Activated CD4-positive, CD25-positive, alpha-beta regulatory T cell treated with anti-CD3 and anti-CD28 coated beads, Interleukin-2, amount 50 U/mL, for 24 hours (primary cell): Measurements from ENCODE around the gene PLSCR4.
"Not testable (repeated sequence)": the region's sequence is repeated elsewhere in the genome, so short reads cannot be mapped to it uniquely, and the experiment has no call there.

Source experiments
- ATAC-seq, 2 donors: fragments of 150-1000 bp; cut with Tn5 transposase; one replicate each; pipeline ENCODE4 v1.10.0; 2021; ENCODE audit warnings: mild to moderate bottlenecking in 1 of 2, moderate library complexity in 1 of 2

The PLSCR4 gene

DNA sequence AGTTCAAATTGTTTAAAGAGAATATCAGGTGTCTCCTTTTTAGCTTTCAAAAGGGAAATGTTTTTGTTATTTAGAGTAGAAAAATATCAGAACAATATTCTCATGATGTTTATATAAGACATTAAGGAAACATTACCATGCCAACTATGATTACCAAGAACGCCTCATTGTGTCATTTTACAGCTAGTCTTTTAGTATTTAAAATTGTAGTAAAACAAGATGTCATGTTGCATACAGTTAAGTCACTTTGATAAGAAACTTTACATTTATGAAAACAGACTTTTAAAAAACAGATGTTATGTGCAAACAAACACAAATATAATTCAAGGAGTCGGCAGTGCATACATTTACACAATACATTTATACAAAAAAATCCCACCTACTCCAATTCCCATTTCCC, 4.4 kb downstream of the PLSCR4 start:
- no peak for ATAC-seq

DNA sequence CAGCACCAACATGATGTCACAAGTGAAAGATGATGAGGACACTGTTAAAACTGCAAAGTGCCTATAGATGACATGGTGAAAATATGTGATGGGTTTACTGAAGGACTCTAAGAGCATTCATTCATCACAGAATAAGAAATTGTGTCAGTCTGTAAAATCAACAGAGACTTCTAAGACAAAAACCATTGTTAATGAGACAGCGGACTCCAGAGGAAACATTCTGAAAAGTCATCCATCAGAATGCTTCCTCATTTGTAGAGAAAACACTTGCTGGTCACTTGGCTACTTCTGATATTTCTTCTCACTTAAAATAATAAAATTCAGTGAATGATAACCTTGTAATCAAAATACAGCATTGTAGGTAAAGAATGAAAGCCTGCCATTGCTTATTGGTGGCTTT, 7.3 kb downstream of the PLSCR4 start:
- no peak for ATAC-seq

DNA sequence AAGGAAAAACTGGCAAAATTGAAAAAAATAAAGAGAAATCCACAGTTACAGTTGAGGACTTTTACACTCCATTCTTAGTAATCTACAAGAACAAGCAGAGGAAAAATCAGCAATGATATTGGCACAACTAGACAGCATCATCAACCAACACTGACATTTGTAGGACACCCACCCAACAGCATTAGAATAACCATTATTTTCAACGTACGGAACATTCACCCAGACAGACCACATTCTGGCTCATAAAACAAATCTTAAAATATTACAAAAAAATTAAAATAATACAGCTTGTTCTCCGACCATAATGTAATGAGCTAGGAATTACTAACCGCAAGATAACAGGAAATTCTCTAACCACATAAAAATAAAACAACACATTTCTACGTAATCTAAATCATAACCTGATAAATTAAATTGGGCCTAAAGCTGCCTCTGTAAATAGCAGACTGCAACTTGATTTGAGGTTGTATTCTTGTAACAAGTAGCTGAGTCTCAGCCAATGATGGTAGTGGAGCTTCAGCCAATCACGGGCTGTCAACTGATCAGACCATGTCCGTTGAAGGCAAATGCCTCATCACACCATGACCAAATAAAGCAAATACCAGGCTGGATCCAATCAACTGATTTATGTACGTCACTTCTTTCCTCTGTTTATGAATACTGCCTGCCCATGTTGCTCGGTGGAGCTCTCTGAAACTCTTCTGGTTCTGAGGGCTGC, 9.2 kb downstream of the PLSCR4 start:
- ATAC-seq: no peak

DNA sequence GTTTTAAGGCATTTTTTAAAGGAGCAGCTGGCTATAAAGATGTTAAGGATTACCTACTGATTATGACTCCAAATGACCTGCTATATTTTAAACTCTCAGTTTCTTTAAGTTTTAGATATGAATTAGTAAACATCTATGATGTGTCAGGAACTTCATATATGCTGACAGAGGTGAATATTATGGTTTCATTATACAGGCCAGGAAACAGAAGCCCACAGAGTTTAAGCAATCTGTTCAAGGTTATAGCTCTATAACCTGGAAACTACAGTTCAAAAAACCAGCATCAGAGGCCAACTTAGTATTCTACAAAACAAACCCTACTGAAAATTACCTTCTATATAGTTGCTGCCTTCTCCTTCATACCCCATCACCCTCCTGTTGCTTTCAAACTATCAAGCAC, 17.4 kb downstream of the PLSCR4 start:
- no peak for ATAC-seq

DNA sequence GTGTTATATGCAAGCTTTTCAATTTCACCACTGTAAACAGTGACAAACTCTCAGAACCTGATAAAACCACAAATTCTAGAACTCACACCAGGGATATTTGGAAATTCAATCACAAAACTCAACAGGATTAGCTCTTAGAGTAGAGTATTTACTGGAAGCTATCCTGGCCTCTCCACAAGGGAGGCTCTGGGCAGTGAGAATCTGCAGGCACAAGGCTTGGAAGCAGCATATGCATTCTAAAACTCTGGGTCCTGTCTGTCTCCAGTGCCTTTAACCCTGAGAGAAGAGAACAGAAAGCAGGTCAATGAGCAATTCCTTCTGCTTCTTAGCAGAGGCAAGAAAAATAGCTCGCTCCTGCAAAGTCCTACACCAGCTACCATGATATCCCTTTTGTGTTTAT, 23.4 kb downstream of the PLSCR4 start:
- ATAC-seq: no peak

DNA sequence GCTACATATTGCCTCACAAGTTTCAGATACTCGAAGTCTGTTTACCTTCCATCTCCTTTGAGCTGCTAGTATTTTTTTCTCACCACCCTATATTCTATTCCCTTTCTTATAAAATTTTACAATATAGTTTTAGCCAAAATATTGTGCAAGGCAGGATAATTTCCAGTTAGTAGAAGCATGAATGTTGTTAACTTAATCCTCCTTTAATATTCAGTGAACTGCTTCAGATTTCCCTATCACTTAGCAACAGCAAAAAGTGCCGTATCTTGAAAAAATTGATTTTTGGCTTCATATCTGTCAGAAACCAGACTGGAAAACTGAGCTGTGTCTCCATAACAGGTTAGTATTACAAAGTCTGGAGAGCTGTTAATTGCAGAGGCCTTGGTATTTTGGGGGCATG, 24.0 kb downstream of the PLSCR4 start:
- ATAC-seq: no peak

DNA sequence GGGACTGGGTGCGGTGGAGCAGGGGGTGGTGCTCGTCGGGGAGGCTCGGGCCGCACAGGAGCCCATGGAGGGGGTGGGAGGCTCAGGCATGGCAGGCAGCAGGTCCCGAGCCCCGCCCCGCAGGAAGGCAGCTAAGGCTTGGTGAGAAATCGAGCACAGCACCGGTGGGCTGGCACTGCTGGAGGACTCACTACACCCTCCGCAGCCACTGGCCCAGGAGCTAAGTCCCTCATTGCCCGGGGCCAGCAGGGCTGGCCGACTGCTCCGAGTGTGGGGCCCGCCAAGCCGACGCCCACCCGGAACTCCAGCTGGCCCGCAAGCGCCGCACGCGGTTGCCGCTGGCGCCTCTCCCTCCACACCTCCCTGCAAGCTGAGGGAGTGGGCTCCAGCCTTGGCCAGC, 25.4 kb downstream of the PLSCR4 start:
- not testable (repeated sequence) for ATAC-seq

DNA sequence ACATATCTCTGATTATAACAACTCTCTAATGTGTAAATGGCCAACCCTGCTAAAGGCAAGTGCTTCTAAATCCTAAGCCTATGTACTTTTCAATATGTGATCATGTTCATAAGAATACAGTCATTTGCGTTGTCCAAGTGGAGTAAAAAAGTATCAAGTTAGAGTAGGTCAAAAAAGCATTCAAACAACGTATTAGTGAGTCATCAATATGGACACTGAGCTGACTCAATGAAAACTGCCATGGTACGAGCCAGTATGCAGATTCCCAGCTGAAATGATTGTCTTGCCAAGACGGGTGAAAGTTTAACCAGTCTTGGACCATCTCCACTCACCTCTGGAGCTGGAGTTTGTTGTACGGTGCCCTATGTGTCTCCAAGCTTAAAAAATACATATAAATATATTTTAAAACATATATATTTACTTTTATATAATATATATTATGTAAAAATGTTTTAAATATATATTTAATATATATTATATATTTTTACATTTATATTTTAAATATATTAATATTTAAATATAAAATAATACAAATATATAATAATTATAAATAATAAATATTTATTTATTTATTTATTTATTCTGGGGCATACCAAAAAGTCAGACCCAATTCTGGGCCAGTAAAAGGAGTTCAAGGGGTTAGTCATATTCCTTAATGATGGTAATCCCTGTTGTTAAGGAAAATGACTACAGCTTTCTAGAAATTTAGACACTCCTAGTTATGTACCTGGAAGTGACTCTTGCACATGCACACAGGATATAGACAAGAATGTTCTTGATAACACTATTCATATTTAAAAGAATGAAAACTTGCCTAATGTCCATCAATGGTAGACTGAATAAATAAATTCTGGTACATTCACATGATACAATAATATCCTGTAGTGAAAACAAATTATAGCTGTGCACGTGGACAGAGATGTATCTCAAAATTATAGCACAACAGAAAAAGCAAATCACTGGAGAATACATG, 27.2 kb downstream of the PLSCR4 start:
- ATAC-seq: no peak

DNA sequence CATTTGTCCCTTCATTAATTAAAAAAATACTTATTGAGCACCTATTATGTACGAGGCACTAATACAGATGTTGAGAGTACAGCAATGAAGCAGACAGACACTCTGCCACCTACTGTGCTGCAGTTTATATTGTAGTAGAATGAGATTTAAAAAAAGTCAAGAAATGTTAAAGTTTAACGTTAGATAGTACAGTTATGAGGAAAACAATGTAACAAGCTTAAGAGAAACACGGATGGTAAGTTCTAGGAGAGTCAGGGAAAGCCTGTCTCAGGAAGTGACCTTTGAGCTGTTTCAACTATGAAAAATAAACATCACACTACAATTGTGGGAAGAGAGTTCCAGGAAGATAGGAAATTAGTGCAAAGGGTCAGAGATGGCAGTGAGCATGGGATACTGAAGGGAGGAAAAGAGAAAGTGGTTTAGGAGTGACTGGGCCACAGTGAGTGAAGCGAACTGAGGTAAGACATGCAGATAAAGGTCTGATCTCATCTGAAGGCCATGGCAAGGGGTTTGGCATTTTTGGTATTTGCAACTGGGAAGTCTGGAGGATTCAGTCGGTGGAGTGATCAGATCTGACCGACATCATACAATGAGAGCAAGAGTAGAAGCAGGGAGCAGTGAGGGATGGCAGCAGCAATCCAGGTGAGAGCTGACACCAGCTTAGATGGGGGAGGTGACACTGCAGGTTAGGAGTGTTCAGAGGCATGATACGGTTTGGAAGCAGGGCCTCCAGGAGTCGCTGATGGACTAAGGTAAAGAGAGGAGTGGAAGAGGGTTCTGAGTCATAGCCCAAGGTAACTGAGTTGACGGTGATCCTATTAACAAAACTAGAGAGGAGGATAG, 28.5 kb downstream of the PLSCR4 start:
- no peak for ATAC-seq

DNA sequence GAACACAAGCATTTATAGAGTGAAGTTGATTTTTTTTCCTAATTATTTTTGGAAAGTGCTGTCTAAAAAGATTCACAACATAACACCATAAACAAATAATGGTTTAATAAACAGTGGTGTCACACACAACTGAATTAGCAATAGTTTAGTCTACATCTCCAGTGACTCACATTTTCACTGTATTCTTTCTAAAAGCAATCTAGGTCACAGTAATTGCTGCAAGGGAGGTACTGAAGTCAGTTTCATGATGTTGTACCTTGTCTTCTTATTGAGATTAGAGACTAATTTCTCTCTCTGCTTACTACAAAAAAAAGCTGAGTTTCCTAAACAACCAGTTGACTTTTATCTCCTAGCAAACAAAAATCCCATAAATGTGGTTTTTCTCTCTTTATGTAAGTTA, 29.6 kb downstream of the PLSCR4 start:
- ATAC-seq: no peak

DNA sequence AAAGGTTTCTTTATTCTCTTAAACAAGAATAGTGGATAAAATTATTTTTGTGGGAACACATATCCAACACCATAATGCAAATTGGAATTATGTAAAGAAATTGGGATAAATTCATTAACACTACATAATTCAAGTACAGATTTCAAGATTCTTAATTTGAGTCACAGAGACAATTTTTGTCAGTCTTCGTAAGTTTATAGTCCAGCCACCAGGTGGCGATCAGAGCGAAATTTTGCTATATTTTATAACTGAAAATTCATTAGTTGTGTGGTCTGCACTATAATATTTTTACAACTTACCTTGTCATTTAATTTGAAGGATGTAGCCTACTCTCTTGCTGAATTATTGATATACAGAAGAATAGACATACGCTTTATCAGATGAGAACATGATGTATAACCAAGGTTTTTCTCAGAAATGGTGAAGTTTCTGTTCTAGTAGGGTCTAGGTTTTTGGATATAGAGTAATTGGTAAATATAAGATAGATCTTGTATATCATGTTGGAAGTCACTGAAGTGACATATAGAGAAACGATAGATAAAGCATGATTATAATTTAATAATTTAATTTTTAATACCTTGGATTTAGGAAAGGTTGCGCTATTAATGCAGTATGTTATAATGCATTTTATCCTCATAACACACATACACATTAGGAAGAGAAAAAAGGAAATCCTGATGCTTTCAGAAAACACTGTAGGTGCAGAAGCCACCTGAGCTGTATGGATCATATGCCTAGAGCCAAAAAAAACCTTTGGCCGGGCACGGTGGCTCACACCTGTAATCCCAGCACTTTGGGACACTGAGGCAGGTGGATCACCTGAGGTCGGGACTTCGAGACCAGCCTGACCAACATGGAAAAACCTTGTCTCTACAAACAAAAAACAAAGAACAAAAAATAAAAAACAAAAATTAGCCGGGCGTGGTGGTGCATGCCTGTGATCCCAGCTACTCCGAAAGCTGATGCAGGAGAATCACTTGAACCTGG, 31.7 kb downstream of the PLSCR4 start:
- ATAC-seq: no peak

DNA sequence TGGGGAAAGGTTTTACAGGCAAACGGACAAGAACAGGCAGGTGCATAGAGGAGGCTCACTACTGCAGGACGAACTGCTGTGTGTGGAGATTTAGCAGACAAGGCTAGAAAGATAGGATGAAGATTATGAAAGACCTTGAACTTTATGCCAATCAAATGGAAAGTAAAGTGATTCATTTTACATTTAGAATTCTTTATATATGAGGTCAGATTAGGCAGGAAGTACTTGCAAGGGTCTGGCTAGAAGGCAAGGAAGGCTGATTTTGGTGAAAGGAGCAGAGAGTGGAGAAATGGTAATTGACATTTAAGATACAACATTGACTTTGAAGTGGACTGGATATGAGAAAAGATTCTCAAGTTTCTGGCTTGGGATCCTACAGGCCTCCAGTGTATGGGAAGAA, 33.6 kb downstream of the PLSCR4 start:
- no peak for ATAC-seq

DNA sequence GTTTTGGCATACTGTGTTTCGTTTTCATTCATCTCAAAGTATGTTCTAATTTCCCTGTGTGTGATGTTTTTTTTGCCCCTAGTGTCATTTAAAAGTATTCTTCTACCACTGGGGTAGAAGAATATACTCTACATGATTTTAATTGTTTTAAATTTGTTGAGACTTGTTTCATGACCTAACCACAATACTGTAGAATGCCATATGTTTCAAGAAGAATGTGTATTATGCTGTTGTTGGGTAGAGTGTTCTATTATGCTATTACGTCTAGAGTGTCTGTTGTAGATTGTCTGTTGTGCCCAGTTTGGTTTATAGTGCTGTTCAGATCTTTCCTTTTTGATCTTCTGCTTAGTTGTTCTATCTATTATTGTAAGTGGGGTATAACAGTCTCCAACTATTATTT, 36.4 kb downstream of the PLSCR4 start:
- no peak for ATAC-seq

DNA sequence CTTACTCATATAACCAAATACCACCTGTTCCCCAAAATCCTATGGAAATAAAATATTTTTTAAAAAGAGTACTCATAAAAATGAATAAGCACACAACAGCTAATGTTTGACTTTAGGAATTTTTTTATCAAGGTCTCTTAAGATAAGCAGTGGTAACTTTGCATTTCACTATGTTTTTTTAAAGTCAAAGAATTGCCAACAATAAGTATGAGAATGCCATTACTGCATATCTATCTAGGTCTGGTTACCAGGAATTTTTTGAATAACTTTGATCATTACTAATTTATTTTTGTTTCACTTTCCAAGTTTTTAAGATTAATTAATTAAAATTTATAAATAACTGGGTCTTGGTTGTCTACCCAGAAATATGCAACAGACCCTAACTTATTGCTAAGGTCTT, 41.5 kb downstream of the PLSCR4 start:
- no peak for ATAC-seq

DNA sequence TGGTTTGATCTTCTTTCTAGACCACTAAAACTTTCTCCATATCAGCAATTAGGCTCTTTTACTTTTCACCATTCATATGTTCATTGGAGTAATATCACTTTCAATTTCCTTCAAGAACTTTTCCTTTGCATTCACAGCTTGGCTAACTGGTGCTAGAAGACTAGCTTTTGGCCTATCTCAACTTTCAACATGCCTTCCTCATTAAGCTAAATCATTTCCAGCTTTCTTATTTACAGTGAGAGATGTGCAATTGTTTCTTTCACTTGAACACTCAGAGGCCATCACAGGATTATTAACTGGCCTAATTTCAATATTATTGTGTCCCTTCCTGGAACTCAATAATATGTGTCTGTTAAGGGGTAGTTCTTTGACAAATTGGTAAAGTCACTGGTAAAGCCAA, 47.1 kb downstream of the PLSCR4 start:
- no peak for ATAC-seq

DNA sequence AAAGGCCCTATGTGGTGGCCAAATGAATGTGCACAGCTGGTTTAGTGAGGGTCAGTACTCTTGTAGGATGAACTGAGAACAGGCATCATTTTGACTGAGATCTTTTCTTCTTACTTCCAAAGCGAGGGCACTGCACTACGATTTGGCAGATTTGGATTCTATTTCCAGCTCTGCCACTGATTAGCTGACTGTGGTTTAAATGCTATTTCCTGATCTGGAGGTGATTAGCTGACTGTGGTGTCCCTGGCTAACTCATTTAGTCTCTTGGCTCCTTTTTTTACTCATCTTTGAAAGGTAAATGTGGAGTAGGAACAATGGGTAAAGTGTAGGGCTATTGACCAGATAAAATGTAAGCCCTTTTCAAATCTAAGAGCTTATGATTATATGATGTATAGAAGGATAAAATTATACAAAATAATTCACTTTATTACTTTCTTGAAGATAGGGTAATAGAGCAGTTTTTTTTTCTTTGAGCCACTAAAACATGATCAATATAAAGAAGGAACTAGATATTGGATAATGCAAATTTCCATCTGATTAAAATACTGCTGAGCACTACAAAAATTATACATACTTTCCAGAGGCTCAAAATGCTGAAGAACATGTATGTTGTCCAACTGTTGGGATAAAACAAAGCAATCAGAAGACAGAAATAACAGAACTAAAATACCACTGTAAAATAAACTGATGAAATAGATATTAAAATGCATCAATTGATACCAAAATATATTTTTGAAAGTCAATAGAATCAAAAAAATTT, 50.3 kb downstream of the PLSCR4 start:
- ATAC-seq: no peak

DNA sequence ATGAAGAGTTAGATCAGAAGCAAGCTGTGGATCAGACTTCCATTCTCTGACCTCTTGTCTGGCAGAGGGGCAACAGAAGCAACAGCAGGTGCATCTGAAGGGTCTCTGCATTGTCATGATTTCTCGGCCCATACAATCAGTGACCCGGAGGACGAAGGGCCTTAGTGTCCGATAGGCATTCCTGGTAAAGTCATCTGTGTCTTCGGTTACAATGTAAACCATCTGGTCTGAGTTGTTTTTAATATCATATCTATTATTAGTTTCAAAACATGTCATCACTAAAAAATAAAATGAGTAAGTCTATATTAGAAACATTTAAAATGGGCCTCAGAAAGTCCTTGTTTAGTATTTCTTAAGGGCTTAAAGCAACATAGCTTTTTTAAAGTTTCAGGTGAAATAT, 51.1 kb downstream of the PLSCR4 start:
- ATAC-seq: no peak

DNA sequence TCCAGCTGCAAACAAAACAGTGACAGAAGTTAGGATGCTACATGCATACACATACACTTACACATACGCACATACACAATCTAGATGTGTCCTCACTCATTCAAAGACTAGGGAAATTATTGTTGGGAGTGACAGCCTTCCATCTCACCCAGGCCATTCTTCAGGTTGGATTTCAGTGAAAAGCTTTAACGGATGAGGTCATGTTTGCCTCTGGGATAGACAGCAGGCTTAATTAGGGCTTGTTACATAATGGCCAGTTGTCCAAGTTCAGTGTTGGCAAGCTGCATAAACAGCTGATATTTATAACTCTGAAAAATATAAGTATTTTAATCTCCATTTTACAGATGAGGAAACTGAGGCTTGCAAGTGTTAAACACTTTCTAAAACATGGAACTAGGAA, 54.1 kb downstream of the PLSCR4 start:
- ATAC-seq: no peak

DNA sequence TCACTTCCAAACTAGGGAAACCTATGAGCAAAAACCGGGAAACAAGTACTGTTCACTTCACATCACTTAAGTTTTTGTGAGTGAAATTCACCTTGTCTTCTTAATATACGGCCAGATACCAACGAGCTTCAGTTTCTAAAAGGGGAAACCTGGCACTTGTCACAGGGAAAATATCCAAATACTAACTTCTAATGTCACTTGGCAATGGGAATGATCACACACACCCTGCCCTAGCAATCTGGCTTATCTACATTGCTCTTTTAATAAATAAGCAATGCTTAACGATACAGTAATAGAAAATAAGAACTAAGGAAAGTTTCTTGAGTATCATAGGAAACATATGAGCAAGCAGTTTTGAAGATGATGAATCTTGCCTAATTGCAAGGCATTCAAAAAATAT, 55.3 kb downstream of the PLSCR4 start:
- no peak for ATAC-seq

DNA sequence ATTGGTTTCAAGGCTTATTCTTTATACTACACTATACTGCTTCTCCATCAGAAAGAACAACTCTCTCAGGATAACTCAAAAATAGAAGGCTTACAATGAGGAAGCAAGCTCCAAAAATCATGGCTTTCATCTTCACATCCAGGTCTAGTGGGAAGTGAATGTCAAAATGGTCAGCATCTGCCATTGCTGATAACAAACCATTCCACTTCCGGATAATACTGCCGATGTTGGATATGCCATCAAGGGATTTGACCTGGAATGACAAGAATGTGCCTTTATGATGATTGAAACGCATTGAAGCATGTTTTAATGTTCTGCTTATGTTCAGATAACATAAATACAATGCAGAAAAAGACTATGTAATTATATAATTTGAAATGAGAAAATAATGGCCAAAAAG, 55.9 kb downstream of the PLSCR4 start:
- no peak for ATAC-seq

DNA sequence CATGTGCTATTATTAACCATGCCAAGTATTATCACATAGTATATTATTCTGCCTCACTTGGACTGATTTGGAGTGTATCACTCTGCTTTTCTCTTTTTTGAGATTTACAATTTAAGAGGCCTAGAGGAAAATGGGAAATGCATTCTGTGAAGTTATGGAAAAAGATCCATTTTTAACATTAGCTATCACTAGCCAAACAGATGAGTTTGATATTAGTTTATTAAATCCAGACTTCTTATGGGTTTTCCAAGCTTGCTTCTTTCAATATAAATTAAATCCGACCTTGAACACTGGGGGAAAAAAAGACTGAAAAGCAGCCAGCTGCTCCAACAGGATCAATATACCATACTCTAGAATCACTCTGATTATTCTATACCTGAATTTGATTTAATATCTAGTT, 59.9 kb downstream of the PLSCR4 start:
- ATAC-seq: no peak
